SW 1271 (cell line): ENCODE results near the gene FBXO40.

Experiments
- DNase-seq, 2 experiments: peaks; one replicate each; lab custom pipeline; 2025; lab: John Stamatoyannopoulos, UW

The FBXO40 gene

GRCh38 chr3:121621491-121621890, 28.3 kb downstream of the FBXO40 start:
- no peak for DNase-seq

DNA sequence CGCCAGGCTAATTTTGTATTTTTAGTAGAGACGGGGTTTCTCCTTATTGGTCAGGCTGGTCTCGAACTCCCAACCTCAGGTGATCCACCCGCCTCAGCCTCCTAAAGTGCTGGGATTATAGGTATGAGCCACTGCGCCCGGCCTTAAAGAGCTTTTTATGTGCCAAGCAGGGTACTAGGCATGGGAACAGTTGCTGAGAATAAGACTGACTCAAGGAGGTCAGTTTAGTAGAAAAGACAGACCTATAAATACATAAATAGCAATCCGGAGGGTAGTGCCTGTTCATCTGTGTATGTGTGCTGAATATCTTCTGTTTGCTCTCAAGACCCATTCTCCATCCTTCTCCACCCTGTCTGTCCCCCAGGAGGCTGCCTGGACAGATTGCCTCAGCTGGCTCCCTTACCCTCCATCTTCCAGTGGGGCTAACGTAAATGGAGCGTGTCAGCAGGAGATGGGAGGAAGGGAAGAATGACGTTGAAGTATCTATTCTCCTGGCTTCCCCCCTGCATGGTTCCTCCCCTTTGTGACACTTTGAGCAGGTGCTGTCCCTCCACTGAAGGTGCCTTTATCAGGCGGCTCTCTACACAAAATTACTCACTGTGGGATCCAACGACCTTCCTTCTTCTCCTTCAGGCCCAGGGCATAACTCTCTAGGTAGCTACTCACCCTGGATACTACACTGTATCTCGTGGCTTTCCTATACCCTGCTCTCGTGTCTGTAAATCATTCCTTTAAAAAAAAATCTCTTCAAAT, 31.1 kb downstream of the FBXO40 start:
- DNase-seq, result no peak

GRCh38 chr3:121626495-121626894, 33.3 kb downstream of the FBXO40 start:
- no peak for DNase-seq

GRCh38 chr3:121627211-121627610, 34.0 kb downstream of the FBXO40 start:
- no peak for DNase-seq

- no peak for DNase-seq
Observed at GRCh38 chr3:121627622-121628021, 34.4 kb downstream of the FBXO40 start.

- no peak for DNase-seq
Observed at GRCh38 chr3:121629601-121630000, 36.4 kb downstream of the FBXO40 start.

- DNase-seq, result no peak
Observed at GRCh38 chr3:121630355-121630754, 37.2 kb downstream of the FBXO40 start.

- no peak for DNase-seq
Observed at GRCh38 chr3:121637922-121638321, 44.7 kb downstream of the FBXO40 start.

- no peak for DNase-seq
Observed at GRCh38 chr3:121641127-121641526, 47.9 kb downstream of the FBXO40 start.

GRCh38 chr3:121642601-121643314, 49.6 kb downstream of the FBXO40 start:
- DNase-seq, result no peak

DNA sequence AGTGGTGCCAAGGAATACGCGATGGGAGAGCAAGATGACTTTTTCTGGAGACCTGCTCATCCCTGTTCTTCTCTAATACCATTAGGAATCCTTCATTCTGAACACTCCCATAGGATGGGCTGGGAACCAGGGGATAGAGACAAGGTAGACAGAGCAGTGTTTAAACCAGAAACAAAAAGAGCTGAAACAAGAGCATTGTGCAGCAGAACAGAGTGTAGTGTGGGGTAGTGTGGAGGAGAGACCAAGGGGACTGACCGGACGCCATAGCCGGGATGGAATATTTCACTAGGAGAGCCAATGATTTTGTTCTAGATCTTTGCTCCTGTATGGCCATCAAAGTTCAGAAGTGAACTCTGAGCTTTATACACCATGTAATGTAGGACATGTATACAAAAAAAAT, 51.9 kb downstream of the FBXO40 start:
- no peak for DNase-seq

- DNase-seq, result no peak
Observed at GRCh38 chr3:121648219-121648958, 55.2 kb downstream of the FBXO40 start.

DNA sequence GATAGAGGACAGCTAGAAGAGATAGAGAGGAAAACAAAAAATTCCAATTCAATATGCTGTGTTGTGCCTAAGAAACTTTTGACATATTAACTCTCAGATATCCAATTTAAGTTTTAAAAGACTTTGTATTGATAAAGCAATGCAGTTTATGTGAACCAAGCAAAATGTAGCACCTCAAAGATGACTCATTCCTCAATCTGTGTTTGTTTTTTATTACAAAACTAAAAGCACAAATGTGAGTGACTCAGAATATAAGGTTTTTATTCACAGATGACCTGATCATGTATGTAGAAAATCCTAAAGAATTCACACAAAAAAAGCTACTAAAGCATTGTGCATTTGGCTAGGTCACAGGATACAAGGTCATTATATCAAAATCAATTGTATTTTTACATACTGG, 56.5 kb downstream of the FBXO40 start:
- DNase-seq, result no peak

- no peak for DNase-seq
Observed at GRCh38 chr3:121651684-121652083, 58.5 kb downstream of the FBXO40 start.

DNA sequence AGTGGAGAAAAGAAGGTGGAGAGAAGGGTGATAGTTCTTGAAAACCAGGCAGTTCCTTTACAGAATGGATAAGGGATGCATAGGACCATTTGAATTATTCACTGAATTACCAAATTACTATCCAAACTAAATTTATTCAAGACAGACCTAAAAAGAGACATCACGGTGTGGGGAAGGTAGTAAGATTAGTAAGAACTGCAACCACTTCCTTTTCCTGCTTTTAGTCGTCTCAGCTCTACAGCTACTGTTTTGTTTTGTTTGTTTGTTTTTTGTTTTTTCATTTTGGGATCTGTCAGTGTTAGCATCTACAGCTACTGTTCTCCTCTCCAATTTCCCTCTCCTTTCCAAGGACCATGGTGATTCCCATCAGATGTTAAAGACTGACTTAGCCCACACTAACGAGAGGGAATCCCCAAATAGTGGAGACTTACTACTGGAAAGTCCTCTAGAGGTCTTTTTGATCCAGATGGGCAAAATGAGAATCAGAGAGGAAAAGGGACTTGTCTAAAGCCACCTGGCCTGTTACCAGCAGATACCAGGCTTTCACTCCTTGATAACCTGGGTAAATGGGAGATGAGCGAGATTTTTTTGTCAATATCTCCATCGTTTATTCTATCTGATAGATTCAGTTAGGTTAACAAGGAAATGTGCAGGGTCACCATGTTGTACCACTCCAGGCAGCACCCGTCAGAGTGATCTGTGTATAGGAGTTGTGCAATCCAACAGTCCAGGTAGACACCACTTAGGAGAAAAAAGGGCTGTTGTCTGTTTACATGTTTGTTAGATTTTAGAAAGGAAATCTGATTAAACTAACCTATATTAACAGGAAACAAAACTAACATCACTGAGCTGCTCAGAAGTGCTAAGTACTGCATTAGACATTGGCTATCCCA, 61.6 kb downstream of the FBXO40 start:
- DNase-seq, result no peak

- DNase-seq, result no peak
Observed at GRCh38 chr3:121658716-121659435, 65.7 kb downstream of the FBXO40 start.

- DNase-seq, result no peak
Observed at GRCh38 chr3:121659586-121659985, 66.4 kb downstream of the FBXO40 start.

DNA sequence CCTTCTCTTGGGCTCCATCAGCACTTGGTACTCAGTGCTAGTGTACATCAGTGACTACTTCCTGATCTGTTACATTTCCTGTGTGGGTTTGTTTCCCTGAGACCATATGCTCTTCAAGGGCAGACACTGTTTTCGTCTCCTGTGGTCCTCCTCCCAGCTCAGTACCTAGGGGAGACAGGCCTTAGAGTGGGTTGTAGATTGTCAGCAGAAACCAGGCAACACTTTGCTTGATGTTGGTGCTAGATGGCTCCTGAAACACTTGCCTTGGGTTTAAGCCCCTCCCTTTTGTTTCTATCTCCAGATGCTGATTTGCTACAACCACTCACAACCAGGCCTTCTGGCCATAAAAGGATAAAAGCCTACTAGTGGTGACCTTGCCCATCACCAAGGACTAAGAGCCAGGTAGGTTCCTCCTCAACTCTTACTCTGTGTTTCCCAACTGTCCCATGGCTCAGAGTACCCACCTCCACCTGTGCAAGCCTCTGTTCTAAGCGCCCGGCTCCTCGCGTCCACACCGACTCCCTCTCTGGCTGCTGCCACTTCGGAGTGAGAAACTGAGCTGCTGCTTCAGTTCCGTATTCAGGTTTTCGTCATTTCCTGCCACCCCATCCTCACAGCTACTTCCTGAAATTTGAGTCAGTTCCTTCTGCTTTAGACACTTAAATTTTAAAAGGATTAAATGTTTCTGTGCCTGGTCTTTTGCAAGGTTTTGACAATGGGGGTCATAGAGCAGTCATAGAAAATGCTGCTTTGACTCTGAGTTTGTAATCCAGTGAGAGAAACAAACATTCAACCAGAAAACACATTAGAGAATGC, 67.4 kb downstream of the FBXO40 start, which contains the start of gene HCLS1:
HCLS1 (minus strand) TSS at position 548 of the 816 bp plus-strand sequence. CDS start 2,556 bp downstream, outside the sequence.
- DNase-seq, result no peak

DNA sequence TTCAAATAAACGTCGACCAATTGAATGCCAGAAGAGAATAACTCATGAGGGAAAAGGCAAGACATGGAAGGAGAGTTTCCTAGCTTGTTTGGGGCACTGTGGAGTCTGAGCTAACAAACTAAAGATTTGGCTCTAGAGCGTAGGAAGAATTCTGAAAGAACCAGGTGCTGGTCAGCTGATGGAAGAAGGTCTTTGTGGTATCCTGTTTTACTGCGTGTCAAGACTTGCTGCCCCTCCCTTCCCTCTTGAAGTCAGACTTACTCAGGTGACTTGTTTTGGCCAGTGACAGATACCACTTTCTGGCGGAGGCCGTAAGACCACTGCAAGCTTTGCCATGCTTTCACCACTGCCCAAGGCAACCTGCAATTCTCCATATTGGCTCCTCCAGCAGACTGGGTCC, 68.2 kb downstream of the FBXO40 start:
- DNase-seq, result no peak

DNA sequence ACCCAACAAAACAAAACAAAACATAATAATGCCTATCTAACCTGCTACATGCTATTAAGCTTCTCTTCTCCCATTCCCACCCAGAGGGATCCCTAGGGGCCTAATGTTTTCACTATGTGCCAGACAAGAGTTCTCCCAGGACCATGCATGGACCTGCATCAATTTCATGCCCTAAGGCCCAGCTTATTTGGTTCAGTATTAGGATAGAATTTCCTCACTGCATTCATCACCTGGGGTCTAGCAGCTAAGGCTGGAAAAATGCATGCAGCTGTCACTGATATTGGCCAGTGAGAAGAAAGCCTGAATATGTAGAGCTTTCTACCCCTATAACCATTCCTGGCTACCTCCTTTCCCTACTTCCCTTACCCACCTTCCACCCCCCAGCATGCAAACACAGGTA, 69.6 kb downstream of the FBXO40 start:
- DNase-seq, result no peak
